Measurements from ENCODE around the gene ABHD17A. TPM values are rescaled to one million over a fixed set of nuclear protein-coding genes. Genes with fewer than 3 reads are reported as not detected.
A peak's percentile ranks its signal among the peaks of the same experiment; 100 is the strongest.

The ABHD17A gene
- total and polyA plus RNA-seq, 9 donors, result 55.7 to 73.5 (median 59.0) TPM

- Histone ChIP-seq H3K27me3 (ENCODE audit: control insufficient read depth, insufficient read depth, low read length) (no peaks in the 10 kb centered on the region), H3K4me1 (ENCODE audit: control insufficient read depth, insufficient read depth, low read length) (peaks cover 12% of the 10 kb centered on the region), H3K9me3 (replicated peaks; ENCODE audit: control insufficient read depth, low read depth, low read length) (no peaks in the 10 kb centered on the region), H3K4me3 (ENCODE audit: low read length) (no peak overlapping the region), H3K36me3 (ENCODE audit: control insufficient read depth, insufficient read depth, low read length) (peaks cover 9% of the 10 kb centered on the region), H3K27ac (ENCODE audit: low read length) (no peak overlapping the region)
- DNase-seq, result no peak
- 77% methylated on average over 5 of the region's 8 CpGs for WGBS (ENCODE audit: insufficient coverage)
Measured at GRCh38 chr19:1866693-1867348, 18.5 kb downstream of the ABHD17A start.

GRCh38 chr19:1865172-1866010, 19.9 kb downstream of the ABHD17A start:
- Histone ChIP-seq H3K4me1 (ENCODE audit: control insufficient read depth, insufficient read depth, low read length) (peaks cover 27% of the 10 kb centered on the region), H3K36me3 (ENCODE audit: control insufficient read depth, insufficient read depth, low read length) (no peaks in the 10 kb centered on the region), H3K9me3 (replicated peaks; ENCODE audit: control insufficient read depth, low read depth, low read length) (no peaks in the 10 kb centered on the region), H3K27me3 (ENCODE audit: control insufficient read depth, insufficient read depth, low read length) (no peaks in the 10 kb centered on the region), H3K4me3 (ENCODE audit: low read length) (peak overlapping the region; percentile 89), H3K27ac (ENCODE audit: low read length) (peak overlapping the region; percentile 97)
- WGBS (ENCODE audit: insufficient coverage), result 81% methylated on average over 12 of the region's 17 CpGs
- peak; percentile 43 for DNase-seq

DNA sequence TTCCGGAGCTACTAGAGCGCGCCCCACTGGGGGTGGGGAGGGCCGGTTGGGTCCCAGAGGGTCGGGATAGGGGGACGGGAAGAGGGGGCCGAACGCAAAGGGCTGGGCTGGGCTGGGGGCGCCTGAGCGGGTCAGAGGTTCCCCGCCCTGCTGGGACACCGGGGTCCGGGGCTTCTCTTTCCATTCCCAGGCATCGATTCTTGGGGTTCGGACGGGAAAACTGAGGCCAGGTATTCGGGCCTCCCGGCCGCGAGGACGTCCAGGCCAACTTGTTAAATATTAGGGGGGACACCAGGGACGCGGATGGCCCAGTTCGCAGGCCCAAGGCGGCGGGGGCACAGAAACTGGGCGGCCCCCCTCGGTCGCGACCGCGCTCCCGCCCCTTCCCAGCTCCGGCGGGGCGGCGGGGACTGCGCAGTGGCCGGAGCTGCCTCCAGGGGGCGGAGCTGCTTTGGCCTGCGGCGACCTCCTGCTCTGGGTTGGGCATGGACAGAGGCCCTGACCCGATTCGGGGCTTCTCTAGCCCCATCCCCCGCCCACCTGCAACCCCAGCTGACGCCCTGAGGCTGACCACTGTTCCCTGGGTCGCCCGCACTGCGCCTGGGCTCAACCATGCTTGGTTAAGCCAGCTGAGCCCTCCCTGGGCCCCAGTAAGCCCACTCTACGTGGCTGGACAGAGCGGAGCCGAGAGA, 20.7 kb downstream of the ABHD17A start:
- DNase-seq, result peak; percentile 80
- Histone ChIP-seq H3K4me3 (ENCODE audit: low read length) (peak overlapping the region; percentile 89), H3K9me3 (replicated peaks; ENCODE audit: control insufficient read depth, low read depth, low read length) (no peaks in the 10 kb centered on the region), H3K4me1 (ENCODE audit: control insufficient read depth, insufficient read depth, low read length) (peaks cover 34% of the 10 kb centered on the region), H3K27me3 (ENCODE audit: control insufficient read depth, insufficient read depth, low read length) (no peaks in the 10 kb centered on the region), H3K36me3 (ENCODE audit: control insufficient read depth, insufficient read depth, low read length) (no peaks in the 10 kb centered on the region), H3K27ac (ENCODE audit: low read length) (peak overlapping the region; percentile 97)
- WGBS (ENCODE audit: insufficient coverage), result under 1% methylated on average over 42 of the region's 52 CpGs

DNA sequence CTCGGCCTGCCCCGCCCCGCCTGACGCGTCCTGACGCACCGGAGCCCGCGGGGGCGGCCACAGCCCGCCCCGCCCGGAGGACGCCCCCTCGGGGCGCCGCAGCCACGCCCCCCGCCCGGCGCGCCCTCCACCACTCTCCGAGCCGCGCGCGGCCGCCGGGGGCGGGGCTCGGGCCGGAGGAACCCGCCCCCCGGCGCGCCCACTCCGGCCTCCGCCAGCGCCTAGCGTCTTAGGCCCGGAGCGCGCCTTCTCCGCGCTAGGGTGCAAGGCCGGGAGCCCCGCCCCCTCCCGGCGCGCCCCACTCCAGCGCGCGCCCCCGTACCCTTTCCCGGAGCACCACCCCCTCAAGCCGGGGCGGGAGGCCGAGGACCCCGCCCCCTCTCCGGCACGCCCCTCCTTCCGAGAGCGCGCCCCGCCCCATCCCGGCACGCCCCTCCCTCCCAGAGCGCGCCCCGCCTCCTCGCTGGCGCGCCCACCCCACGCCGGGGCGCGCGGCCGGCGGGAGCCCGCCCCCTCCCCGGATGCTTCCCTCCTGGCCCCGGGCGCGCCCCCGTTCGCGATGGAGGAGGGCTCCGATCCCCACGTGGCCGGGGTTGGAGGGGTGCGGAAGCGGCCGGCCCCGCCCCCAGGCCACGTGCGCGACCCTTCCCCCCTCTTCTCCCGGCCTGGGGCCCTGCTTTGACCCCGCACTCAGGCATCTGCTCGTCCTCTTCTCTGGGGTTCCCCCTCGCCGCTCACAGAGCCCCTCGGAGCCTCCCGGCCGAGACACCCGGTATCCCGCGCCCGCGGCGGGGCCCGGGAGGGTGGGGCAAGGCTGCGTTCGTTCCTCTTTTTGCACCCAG, 21.4 kb downstream of the ABHD17A start:
- Histone ChIP-seq H3K27me3 (ENCODE audit: control insufficient read depth, insufficient read depth, low read length) (no peaks in the 10 kb centered on the region), H3K4me3 (ENCODE audit: low read length) (peak overlapping the region; percentile 89), H3K36me3 (ENCODE audit: control insufficient read depth, insufficient read depth, low read length) (no peaks in the 10 kb centered on the region), H3K4me1 (ENCODE audit: control insufficient read depth, insufficient read depth, low read length) (peaks cover 42% of the 10 kb centered on the region), H3K27ac (ENCODE audit: low read length) (peak overlapping the region; percentile 97), H3K9me3 (replicated peaks; ENCODE audit: control insufficient read depth, low read depth, low read length) (no peaks in the 10 kb centered on the region)
- under 1% methylated on average over 83 of the region's 115 CpGs for WGBS (ENCODE audit: insufficient coverage)
- peak; percentile 97 for DNase-seq

DNA sequence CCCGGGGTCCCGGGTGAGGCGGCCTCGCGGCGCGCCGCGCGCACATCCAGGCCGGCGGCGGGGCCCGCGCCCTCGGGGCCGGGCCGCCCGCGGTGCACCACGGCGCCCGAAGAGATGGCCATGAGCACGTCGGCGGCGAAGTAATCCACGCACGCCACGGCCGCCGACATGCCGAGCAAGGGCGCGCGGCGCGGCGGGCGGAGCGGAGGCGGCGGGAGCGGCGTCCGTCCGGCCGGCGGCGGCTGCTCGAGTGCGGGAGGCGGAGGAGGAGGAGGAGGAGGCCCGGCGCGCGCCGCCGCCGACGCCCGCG, 22.0 kb downstream of the ABHD17A start, which contains the start of gene KLF16:
Gene KLF16 (minus strand): TSS at position 252 of the 310 bp plus-strand sequence. CDS start 82 bp downstream, at position 170.
- H3K36me3 ChIP-seq (ENCODE audit: control insufficient read depth, insufficient read depth, low read length), result no peaks in the 10 kb centered on the region
- H3K9me3 ChIP-seq (replicated peaks; ENCODE audit: control insufficient read depth, low read depth, low read length), result no peaks in the 10 kb centered on the region
- H3K27ac ChIP-seq (ENCODE audit: low read length), result peak within 1 kb of the TSS; percentile 97
- peak within 1 kb of the TSS; percentile 89 for H3K4me3 ChIP-seq (ENCODE audit: low read length)
- no peak for DNase-seq
- no peaks in the 10 kb centered on the region for H3K27me3 ChIP-seq (ENCODE audit: control insufficient read depth, insufficient read depth, low read length)
- WGBS (ENCODE audit: insufficient coverage), result under 1% methylated on average over 63 of the region's 63 CpGs
- H3K4me1 ChIP-seq (ENCODE audit: control insufficient read depth, insufficient read depth, low read length), result peaks cover 45% of the 10 kb centered on the region

- DNase-seq, result peak; percentile 67
- Histone ChIP-seq H3K9me3 (replicated peaks; ENCODE audit: control insufficient read depth, low read depth, low read length) (no peaks in the 10 kb centered on the region), H3K36me3 (ENCODE audit: control insufficient read depth, insufficient read depth, low read length) (no peaks in the 10 kb centered on the region), H3K4me1 (ENCODE audit: control insufficient read depth, insufficient read depth, low read length) (peaks cover 51% of the 10 kb centered on the region), H3K27me3 (ENCODE audit: control insufficient read depth, insufficient read depth, low read length) (no peaks in the 10 kb centered on the region), H3K4me3 (ENCODE audit: low read length) (peak overlapping the region; percentile 57), H3K27ac (ENCODE audit: low read length) (peak overlapping the region; percentile 82)
- WGBS (ENCODE audit: insufficient coverage), result under 1% methylated on average over 86 of the region's 109 CpGs
Measured at GRCh38 chr19:1862424-1863327, 22.6 kb downstream of the ABHD17A start.

DNA sequence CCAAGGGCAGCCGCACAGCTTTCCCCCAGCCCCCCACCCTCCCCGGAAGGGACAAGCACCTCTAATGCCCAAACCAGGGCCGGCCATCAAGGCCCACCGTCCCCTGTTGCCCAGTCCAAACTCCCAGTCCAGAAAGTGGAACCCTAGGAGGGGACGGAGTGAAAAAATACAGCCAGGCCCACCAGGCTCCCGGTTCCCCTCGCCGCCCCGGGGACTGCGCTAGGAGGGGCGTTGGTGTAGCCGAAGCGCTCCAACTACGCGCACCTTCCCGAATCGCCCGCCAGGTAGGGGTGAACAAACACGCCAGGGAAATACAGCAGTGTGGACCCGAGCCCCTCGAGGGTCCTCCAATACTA, 23.2 kb downstream of the ABHD17A start:
- peak; percentile 44 for DNase-seq
- Histone ChIP-seq H3K27ac (ENCODE audit: low read length) (peak overlapping the region; percentile 82), H3K4me3 (ENCODE audit: low read length) (peak overlapping the region; percentile 57), H3K27me3 (ENCODE audit: control insufficient read depth, insufficient read depth, low read length) (no peaks in the 10 kb centered on the region), H3K9me3 (replicated peaks; ENCODE audit: control insufficient read depth, low read depth, low read length) (no peaks in the 10 kb centered on the region), H3K4me1 (ENCODE audit: control insufficient read depth, insufficient read depth, low read length) (peaks cover 57% of the 10 kb centered on the region), H3K36me3 (ENCODE audit: control insufficient read depth, insufficient read depth, low read length) (no peaks in the 10 kb centered on the region)
- 1% methylated on average over 21 of the region's 21 CpGs for WGBS (ENCODE audit: insufficient coverage)

GRCh38 chr19:1861599-1862031, 23.7 kb downstream of the ABHD17A start:
- Histone ChIP-seq H3K27me3 (ENCODE audit: control insufficient read depth, insufficient read depth, low read length) (no peaks in the 10 kb centered on the region), H3K4me3 (ENCODE audit: low read length) (peak overlapping the region; percentile 57), H3K9me3 (replicated peaks; ENCODE audit: control insufficient read depth, low read depth, low read length) (no peaks in the 10 kb centered on the region), H3K27ac (ENCODE audit: low read length) (peak overlapping the region; percentile 82), H3K36me3 (ENCODE audit: control insufficient read depth, insufficient read depth, low read length) (no peaks in the 10 kb centered on the region), H3K4me1 (ENCODE audit: control insufficient read depth, insufficient read depth, low read length) (peaks cover 59% of the 10 kb centered on the region)
- WGBS (ENCODE audit: insufficient coverage), result 11% methylated on average over 18 of the region's 23 CpGs
- DNase-seq, result peak; percentile 52

Data from muscle of leg (tissue), 11 donors.